Measurements from ENCODE around the gene TPCN1. TPM values are rescaled to one million over a fixed set of nuclear protein-coding genes. Genes with fewer than 3 reads are reported as not detected.

TPCN1 gene
- total and polyA plus RNA-seq, 2 of the 8 experiments (the other 6 are each of a cell fraction or from before 2014, with no cell fraction given) = 14.9 to 21.4 TPM

DNA sequence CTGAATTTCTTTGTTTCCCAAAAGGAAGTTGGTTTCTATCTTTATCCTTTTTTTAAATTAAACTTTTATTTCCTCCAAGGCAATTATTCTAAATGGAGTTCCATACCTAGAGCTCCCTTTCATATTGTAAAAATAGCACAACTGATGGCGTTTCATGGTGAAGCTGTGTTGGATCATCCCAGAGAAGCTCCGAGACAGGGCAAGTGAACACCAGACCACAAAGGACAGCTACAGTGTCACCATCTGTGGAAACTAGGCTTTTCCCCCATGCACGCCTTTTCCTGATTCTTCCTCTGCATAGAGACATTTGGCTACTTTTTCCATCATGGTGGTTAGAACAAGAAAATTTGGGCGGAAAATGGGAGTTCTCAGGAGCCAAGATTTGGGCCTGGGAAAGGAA lies 12.7 kb downstream of the TPCN1 start:
- Histone ChIP-seq H3K14ac (ENCODE audit: insufficient read length) (no peak overlapping the region), H2AK5ac (ENCODE audit: low read depth, low read length) (no peak overlapping the region), H3K9ac (replicated peaks in 1 of 4; ENCODE audit: extremely low read depth in 1 of 4, low read depth in 3 of 4, low read length in 3 of 4) (no peak overlapping the region; a peak in 1 of 7 replicates), H3K9me3 (ENCODE audit: insufficient read depth in 2 of 2, low read depth in 1 of 2, low read length in 1 of 2) (no peaks in the 10 kb centered on the region; a peak in 1 of 4 replicates), H3K4me3 (ENCODE audit: extremely low read depth in 1 of 4, insufficient read depth in 2 of 4, low read depth in 3 of 4, low read length in 4 of 4) (no peak overlapping the region), H4K8ac (ENCODE audit: extremely low read depth, insufficient read depth, low read length) (no peak overlapping the region), H3K4me2 (ENCODE audit: insufficient read depth in 1 of 2, low read depth in 2 of 2, low read length in 2 of 2) (peak overlapping the region in 1 of 2 experiments; percentile 33; a peak in 1 of 4 replicates), H3K27me3 (replicated peaks in 1 of 4; ENCODE audit: control insufficient read depth in 3 of 4, extremely low read depth in 1 of 4, insufficient read depth in 3 of 4, low read length in 3 of 4) (no peaks in the 10 kb centered on the region; a peak in 1 of 7 replicates), H3K79me1 (ENCODE audit: low read depth, low read length) (no peaks in the 10 kb centered on the region), H3K23me2 (ENCODE audit: low read depth, low read length) (no peaks in the 10 kb centered on the region; the same call in 1 of the 2 replicates), H3K56ac (replicated peaks; ENCODE audit: insufficient read length, low read depth, low read length) (no peak overlapping the region), H2BK15ac (ENCODE audit: low read length) (0 out of 2 replicates have a peak overlapping the region, but pooled peaks have one; percentile 90), H2AFZ (ENCODE audit: low read length) (no peak overlapping the region), H2BK5ac (ENCODE audit: low read depth, low read length) (no peak overlapping the region), H3K4ac (replicated peaks; ENCODE audit: insufficient read length, low read depth, low read length) (no peak overlapping the region), H4K20me1 (replicated peaks in 1 of 2; ENCODE audit: control insufficient read depth in 1 of 2, insufficient read depth in 2 of 2, low read length in 2 of 2) (peaks cover 0 to 2% of the 10 kb centered on the region in 2 experiments), H4K91ac (replicated peaks; ENCODE audit: insufficient read length, low read length) (no peak overlapping the region), H2BK20ac (ENCODE audit: low read length) (no peak overlapping the region), H2BK12ac (ENCODE audit: low read depth, low read length) (0 out of 2 replicates have a peak overlapping the region, but pooled peaks have one; percentile 86), H3K79me2 (ENCODE audit: control insufficient read depth in 1 of 2, insufficient read depth in 2 of 2, low read length in 2 of 2) (no peaks in the 10 kb centered on the region), H3K27ac (ENCODE audit: low read depth, low read length) (no peak overlapping the region), H3K36me3 (ENCODE audit: control insufficient read depth in 2 of 4, insufficient read depth in 4 of 4, low read length in 3 of 4) (peaks cover 0 to 14% (median 7%) of the 10 kb centered on the region in 4 experiments; a peak in 4 of 8 replicates), H3K18ac (ENCODE audit: extremely low read depth, low read length) (no peak overlapping the region), H3K4me1 (replicated peaks in 1 of 4; ENCODE audit: control insufficient read depth in 3 of 4, insufficient read depth in 4 of 4, low read length in 3 of 4) (peaks cover 9 to 20% (median 20%) of the 10 kb centered on the region in 4 experiments), H2BK120ac (replicated peaks; ENCODE audit: low read depth, low read length) (no peak overlapping the region), H3K23ac (ENCODE audit: insufficient read length) (no peak overlapping the region), H4K5ac (ENCODE audit: insufficient read length, low read depth, low read length) (no peak overlapping the region)
- POLR2A ChIA-PET (ENCODE audit: partially characterized antibody) = interaction anchor here (2.3 to 2.5 kb wide), 2 partner anchors 11 kb away, joined by 25 to 32 read pairs; partner anchors contain the start of gene TPCN1
- CTCF ChIA-PET (ENCODE audit: partially characterized antibody) = interaction anchor here (0.7 to 1.2 kb wide), 2 partner anchors 12 to 95 kb away, joined by 3 read pairs; partner anchors contain the start of gene TPCN1
- DNase-seq (ENCODE audit: low read depth in 1 of 2, low spot score in 2 of 2) = no peak
- TF ChIP-seq SP4 (IDR thresholded peaks at IDR 0.05; ENCODE audit: low read length) = no peak
- no peak for TF ChIP-seq JUN (IDR thresholded peaks at IDR 0.05; ENCODE audit: low read depth, low read length)
- TF ChIP-seq GTF2F1 (IDR thresholded peaks at IDR 0.05; ENCODE audit: borderline replicate concordance, low read depth, low read length) = no peak
- TF ChIP-seq CHD1 (IDR thresholded peaks at IDR 0.05; ENCODE audit: low read depth, low read length) = no peak
- no peak for TF ChIP-seq CBX8 (IDR thresholded peaks at IDR 0.05; ENCODE audit: borderline replicate concordance, low read depth, low read length)
- no peak for FAIRE-seq
- WGBS, 2 experiments (ENCODE audit: extremely low coverage in 1 of 2, insufficient coverage in 1 of 2, insufficient read length in 1 of 2, insufficient replicate concordance in 2 of 2, low coverage in 1 of 2, low lambda C conversion rate in 2 of 2, missing lambda C conversion rate in 1 of 2) = 95% methylated on average over 4 of the region's 4 CpGs; no CpG with 5 or more reads in 1 of the 2 experiments

All from H1 (cell line).